PC-3 (cell line): ENCODE measurements around the gene ORC1. TPM values are rescaled to one million over a fixed set of nuclear protein-coding genes. Genes with fewer than 3 reads are reported as not detected.

ENCODE experiments used
- ATAC-seq: fragments of 200-7000 bp; cut with Tn5 transposase; 2 replicates; pipeline ENCODE4 v1.9.1; 2020; ENCODE audit warnings: mild to moderate bottlenecking, moderate library complexity
- BruUV-seq: library from RNA; stranded (reverse); fragments of 400-500 nt; replicated peaks from 2 replicates; lab custom pipeline; 2021; lab: Mats Ljungman, UMichigan
- CTCF ChIA-PET: fragments of 300-600 bp; sonication (Branson Sonifier 250); formaldehyde crosslinking; loops from one replicate; lab custom pipeline; 2022; ENCODE audit warnings: antibody characterized with exemption; lab: Charles Lee
- POLR2A ChIA-PET: fragments of 300-600 bp; sonication (Branson Sonifier 250); formaldehyde crosslinking; loops from one replicate; lab custom pipeline; 2022; ENCODE audit warnings: antibody characterized with exemption; ENCODE audit not compliant: unreplicated experiment; lab: Charles Lee
- DNase-seq: peaks from one replicate; pipeline ENCODE4 v3.0.0-alpha.2; 2015
- H2AFZ ChIP-seq: fragments of 300-600 bp; sonication (generic); 2 replicates; pipeline ENCODE4 v1.6.0; 2016; ENCODE audit warnings: antibody characterized with exemption, low read length
- H3F3A ChIP-seq: fragments of 300-600 bp; sonication (generic); one replicate; pipeline ENCODE4 v1.6.0; 2017; ENCODE audit warnings: antibody characterized with exemption, low read length, control low read depth, mild to moderate bottlenecking; ENCODE audit not compliant: unreplicated experiment
- H3K27ac ChIP-seq: fragments of 300-600 bp; sonication (generic); 2 replicates; pipeline ENCODE4 v1.5.1; 2016; ENCODE audit warnings: mild to moderate bottlenecking, low read length
- H3K27me3 ChIP-seq: fragments of 300-600 bp; sonication (generic); 2 replicates; pipeline ENCODE4 v1.6.1; 2016; ENCODE audit warnings: low read length, mixed read lengths
- H3K36me3 ChIP-seq: fragments of 300-600 bp; sonication (generic); 2 replicates; pipeline ENCODE4 v1.6.1; 2016; ENCODE audit warnings: low read depth, mixed run types, low read length, mixed read lengths
- H3K4me1 ChIP-seq: fragments of 300-600 bp; sonication (generic); 2 replicates; pipeline ENCODE4 v1.5.1; 2016; ENCODE audit warnings: low read length; ENCODE audit not compliant: insufficient read depth
- H3K4me2 ChIP-seq: fragments of 300-600 bp; sonication (generic); 2 replicates; pipeline ENCODE4 v1.6.0; 2016; ENCODE audit warnings: low read length
- H3K4me3 ChIP-seq: fragments of 300-600 bp; sonication (generic); 2 replicates; pipeline ENCODE4 v1.5.1; 2016; ENCODE audit warnings: mild to moderate bottlenecking, low read length, mixed read lengths
- H3K79me2 ChIP-seq: fragments of 300-600 bp; sonication (generic); 2 replicates; pipeline ENCODE4 v1.6.1; 2017; ENCODE audit warnings: low read length, mixed read lengths
- H3K9ac ChIP-seq: fragments of 300-600 bp; sonication (generic); 2 replicates; pipeline ENCODE4 v1.6.0; 2016; ENCODE audit warnings: mild to moderate bottlenecking, low read length
- H3K9me2 ChIP-seq: fragments of 300-600 bp; sonication (generic); replicated peaks from 2 replicates; pipeline ENCODE4 v1.6.1; 2016; ENCODE audit warnings: mixed run types, low read length, mixed read lengths
- H3K9me3 ChIP-seq: fragments of 300-600 bp; sonication (generic); 2 replicates; pipeline ENCODE4 v1.6.1; 2016; ENCODE audit warnings: low read length, mixed read lengths
- H4K20me1 ChIP-seq: fragments of 300-600 bp; sonication (generic); 2 replicates; pipeline ENCODE4 v1.6.1; 2016; ENCODE audit warnings: low read length, mixed read lengths
- CTCF ChIP-seq: fragments of 300-600 bp; sonication (generic); conservative IDR thresholded peaks from 2 replicates; pipeline ENCODE4 v1.5.1; 2017; ENCODE audit warnings: antibody characterized with exemption, low read depth, mild to moderate bottlenecking, low read length
- EZH2 ChIP-seq: fragments of 300-600 bp; sonication (generic); IDR thresholded peaks from one replicate; pipeline ENCODE4 v1.6.1; 2017; ENCODE audit warnings: antibody characterized with exemption, mild to moderate bottlenecking, low read length; ENCODE audit not compliant: unreplicated experiment
- EZH2phosphoT487 ChIP-seq: fragments of 300-600 bp; sonication (generic); IDR thresholded peaks from 2 replicates; pipeline ENCODE4 v1.6.1; 2018; ENCODE audit warnings: mild to moderate bottlenecking, antibody characterized with exemption, low read length, borderline replicate concordance
- intact Hi-C: fragments of 100-400 bp; cut with micrococcal nuclease; formaldehyde crosslinking; loops from 2 replicates; pipeline ENCODE4 v1.9.0; 2023
- total RNA-seq: library from RNA; depleted of rRNA; stranded (reverse); fragments of >200 nt; gene quantifications from 2 replicates; pipeline ENCODE4 v1.2.3, GENCODE V29; 2014

Gene ORC1
- total RNA-seq, 1 experiment from 2014 or later: 23.7 TPM

- ChIA-PET POLR2A (no interaction called here), CTCF (no interaction called here)
- no peak overlapping the region for H3K4me3 ChIP-seq
- H3K36me3 ChIP-seq: peaks cover 41% of the 10 kb centered on the region; the same call in 1 of the 2 replicates
- no peak overlapping the region for H3K9ac ChIP-seq
- no peaks in the 10 kb centered on the region for H3K9me3 ChIP-seq
- no peaks in the 10 kb centered on the region for H3K79me2 ChIP-seq
- no TSS peak for BruUV-seq
- no peaks in the 10 kb centered on the region for H4K20me1 ChIP-seq
- H2AFZ ChIP-seq: no peak overlapping the region
- no peaks in the 10 kb centered on the region for H3F3A ChIP-seq
- H3K27me3 ChIP-seq: no peaks in the 10 kb centered on the region
- DNase-seq (no peak), ATAC-seq (no peak)
- no peak overlapping the region for H3K27ac ChIP-seq
- no peak for TF ChIP-seq CTCF
- no peak for TF ChIP-seq EZH2phosphoT487
- TF ChIP-seq EZH2: no peak
- no peaks in the 10 kb centered on the region for H3K9me2 ChIP-seq
- intact Hi-C loops: no loop called here
- no peak overlapping the region for H3K4me2 ChIP-seq
- H3K4me1 ChIP-seq: no peaks in the 10 kb centered on the region
Observed at GRCh38 chr1:52356818-52357355, 47.3 kb downstream of the ORC1 start.

DNA sequence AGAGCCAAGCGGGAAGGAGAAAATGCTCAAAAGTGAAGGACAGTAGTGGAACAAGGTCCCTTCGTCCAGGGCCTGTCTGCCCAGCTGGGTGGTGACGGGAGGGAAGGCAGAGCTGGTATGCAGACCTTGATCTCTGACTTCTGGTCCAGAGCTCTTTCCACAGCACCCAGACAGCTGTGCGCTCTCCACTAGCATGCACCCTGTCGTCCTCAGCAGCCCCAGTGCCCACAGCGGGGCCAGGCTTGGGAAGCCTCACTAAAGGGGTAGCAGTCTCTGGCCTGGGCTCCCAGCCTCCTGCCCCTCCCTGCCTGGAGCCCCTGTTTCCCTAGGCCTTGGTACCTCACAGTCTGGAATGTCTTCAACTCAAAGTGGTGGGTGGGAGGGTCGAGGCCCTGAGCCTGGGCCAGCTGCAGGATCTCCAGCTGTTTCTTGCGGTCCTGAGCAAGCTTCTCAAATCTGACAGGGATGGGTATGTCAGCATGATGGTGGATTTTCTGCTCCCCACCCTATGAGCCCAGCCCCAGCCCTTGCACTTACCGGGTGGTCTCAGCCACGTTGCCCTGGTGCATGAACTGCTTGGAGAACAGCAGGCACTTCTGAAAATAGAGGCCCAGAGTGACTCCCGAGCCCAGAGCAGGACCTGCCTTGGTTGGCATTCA is 48.2 kb downstream of the ORC1 start:
- Histone ChIP-seq H3K4me3 (no peak overlapping the region), H2AFZ (no peak overlapping the region), H4K20me1 (no peaks in the 10 kb centered on the region), H3K27ac (no peak overlapping the region), H3K9me3 (no peaks in the 10 kb centered on the region), H3K4me2 (no peak overlapping the region), H3K9me2 (no peaks in the 10 kb centered on the region), H3F3A (no peaks in the 10 kb centered on the region), H3K79me2 (no peaks in the 10 kb centered on the region), H3K27me3 (no peaks in the 10 kb centered on the region), H3K9ac (no peak overlapping the region), H3K36me3 (peaks cover 33% of the 10 kb centered on the region; the same call in 1 of the 2 replicates), H3K4me1 (no peaks in the 10 kb centered on the region)
- no peak for ATAC-seq
- POLR2A ChIA-PET: no interaction called here
- intact Hi-C loops: no loop called here
- CTCF ChIA-PET: no interaction called here
- no peak for DNase-seq
- no peak for TF ChIP-seq EZH2
- no peak for TF ChIP-seq EZH2phosphoT487
- TF ChIP-seq CTCF: no peak
- BruUV-seq: no TSS peak

- CTCF ChIA-PET: no interaction called here
- H3K79me2 ChIP-seq: no peaks in the 10 kb centered on the region
- TF ChIP-seq EZH2phosphoT487: no peak
- no peak for TF ChIP-seq CTCF
- TF ChIP-seq EZH2: no peak
- H3K9me2 ChIP-seq: no peaks in the 10 kb centered on the region
- no peaks in the 10 kb centered on the region for H3K9me3 ChIP-seq
- DNase-seq: no peak
- H3K4me3 ChIP-seq: no peak overlapping the region
- no TSS peak for BruUV-seq
- no peak overlapping the region for H3K9ac ChIP-seq
- peaks cover 32% of the 10 kb centered on the region; the same call in 1 of the 2 replicates for H3K36me3 ChIP-seq
- no peak overlapping the region for H2AFZ ChIP-seq
- H3K27me3 ChIP-seq: no peaks in the 10 kb centered on the region
- H3K27ac ChIP-seq: no peak overlapping the region
- H3K4me1 ChIP-seq: peaks cover 5% of the 10 kb centered on the region; the same call in 1 of the 2 replicates
- intact Hi-C loops: no loop called here
- ATAC-seq: no peak
- H3K4me2 ChIP-seq: no peak overlapping the region
- no peaks in the 10 kb centered on the region for H4K20me1 ChIP-seq
- H3F3A ChIP-seq: no peaks in the 10 kb centered on the region
- POLR2A ChIA-PET: no interaction called here
Observed at GRCh38 chr1:52355436-52355835, 48.8 kb downstream of the ORC1 start.
